ENCODE measurements around the gene TOLLIP. TPM values are rescaled to one million over a fixed set of nuclear protein-coding genes. Genes with fewer than 3 reads are reported as not detected.

TOLLIP gene
- total and polyA plus RNA-seq, 2 of the 8 experiments (the other 6 are each of a cell fraction or from before 2014, with no cell fraction given), result 23.7 to 34.7 TPM

GRCh38 chr11:1356007-1356435 lies 46.6 kb upstream of the TOLLIP start:
- H3K27ac ChIP-seq (ENCODE audit: low read depth, low read length), result no peak overlapping the region
- no peaks in the 10 kb centered on the region for H3K36me3 ChIP-seq (ENCODE audit: control insufficient read depth in 2 of 4, insufficient read depth in 4 of 4, low read length in 3 of 4)
- H3K79me1 ChIP-seq (ENCODE audit: low read depth, low read length), result no peaks in the 10 kb centered on the region
- H3K4me1 ChIP-seq (replicated peaks in 1 of 4; ENCODE audit: control insufficient read depth in 3 of 4, insufficient read depth in 4 of 4, low read length in 3 of 4), result no peaks in the 10 kb centered on the region
- H3K4me2 ChIP-seq (ENCODE audit: insufficient read depth in 1 of 2, low read depth in 2 of 2, low read length in 2 of 2), result no peak overlapping the region
- H4K8ac ChIP-seq (ENCODE audit: extremely low read depth, insufficient read depth, low read length), result no peak overlapping the region
- no peak overlapping the region for H3K23ac ChIP-seq (ENCODE audit: insufficient read length)
- ChIA-PET POLR2A (ENCODE audit: partially characterized antibody) (no interaction called here), CTCF (ENCODE audit: partially characterized antibody) (no interaction called here)
- no peak overlapping the region for H3K4me3 ChIP-seq (ENCODE audit: extremely low read depth in 1 of 4, insufficient read depth in 2 of 4, low read depth in 3 of 4, low read length in 4 of 4)
- no peak overlapping the region for H2BK12ac ChIP-seq (ENCODE audit: low read depth, low read length)
- H3K79me2 ChIP-seq (ENCODE audit: control insufficient read depth in 1 of 2, insufficient read depth in 2 of 2, low read length in 2 of 2), result no peaks in the 10 kb centered on the region
- no peak overlapping the region for H3K4ac ChIP-seq (replicated peaks; ENCODE audit: insufficient read length, low read depth, low read length)
- no peak overlapping the region for H3K18ac ChIP-seq (ENCODE audit: extremely low read depth, low read length)
- H3K23me2 ChIP-seq (ENCODE audit: low read depth, low read length), result no peaks in the 10 kb centered on the region; the same call in 1 of the 2 replicates
- DNase-seq (ENCODE audit: low read depth in 1 of 2, low spot score in 2 of 2), result no peak
- no peak overlapping the region for H3K9ac ChIP-seq (replicated peaks in 1 of 4; ENCODE audit: extremely low read depth in 1 of 4, low read depth in 3 of 4, low read length in 3 of 4)
- H3K56ac ChIP-seq (replicated peaks; ENCODE audit: insufficient read length, low read depth, low read length), result no peak overlapping the region
- peaks cover 7 to 29% of the 10 kb centered on the region in 2 experiments; a peak in 3 of 4 replicates for H3K9me3 ChIP-seq (ENCODE audit: insufficient read depth in 2 of 2, low read depth in 1 of 2, low read length in 1 of 2)
- H4K5ac ChIP-seq (ENCODE audit: insufficient read length, low read depth, low read length), result no peak overlapping the region
- no peak overlapping the region for H4K91ac ChIP-seq (replicated peaks; ENCODE audit: insufficient read length, low read length)
- H2AFZ ChIP-seq (ENCODE audit: low read length), result no peak overlapping the region
- no peak overlapping the region for H2AK5ac ChIP-seq (ENCODE audit: low read depth, low read length)
- WGBS, 2 experiments (ENCODE audit: extremely low coverage in 1 of 2, insufficient coverage in 1 of 2, insufficient read length in 1 of 2, insufficient replicate concordance in 2 of 2, low coverage in 1 of 2, low lambda C conversion rate in 2 of 2, missing lambda C conversion rate in 1 of 2), result 85% methylated on average over 14 of the region's 14 CpGs; no CpG with 5 or more reads in 1 of the 2 experiments
- no peaks in the 10 kb centered on the region for H3K27me3 ChIP-seq (replicated peaks in 1 of 4; ENCODE audit: control insufficient read depth in 3 of 4, extremely low read depth in 1 of 4, insufficient read depth in 3 of 4, low read length in 3 of 4)
- no peak for FAIRE-seq
- H2BK5ac ChIP-seq (ENCODE audit: low read depth, low read length), result no peak overlapping the region
- H2BK15ac ChIP-seq (ENCODE audit: low read length), result no peak overlapping the region
- no peaks in the 10 kb centered on the region for H4K20me1 ChIP-seq (replicated peaks in 1 of 2; ENCODE audit: control insufficient read depth in 1 of 2, insufficient read depth in 2 of 2, low read length in 2 of 2)
- no peak overlapping the region for H3K14ac ChIP-seq (ENCODE audit: insufficient read length)
- no peak overlapping the region for H2BK120ac ChIP-seq (replicated peaks; ENCODE audit: low read depth, low read length)
- H2BK20ac ChIP-seq (ENCODE audit: low read length), result no peak overlapping the region
- TF ChIP-seq CHD2 (IDR thresholded peaks at IDR 0.05; ENCODE audit: low read length) (no peak), CTBP2 (IDR thresholded peaks at IDR 0.05; ENCODE audit: borderline replicate concordance, insufficient read depth, insufficient read length, low read length) (no peak), BACH1 (IDR thresholded peaks at IDR 0.05; ENCODE audit: low read length) (no peak), RXRA (IDR thresholded peaks at IDR 0.05; ENCODE audit: insufficient read depth, low read depth, low read length) (no peak), RBBP5 (IDR thresholded peaks at IDR 0.05; ENCODE audit: borderline replicate concordance, low read depth, low read length) (no peak), USF2 (IDR thresholded peaks at IDR 0.05; ENCODE audit: low read length) (no peak), SIRT6 (IDR thresholded peaks at IDR 0.05; ENCODE audit: low read length) (no peak), SIN3A (conservative IDR thresholded peaks at IDR 0.05 in 1 of 2, IDR thresholded peaks at IDR 0.05 in 1 of 2; ENCODE audit: low read depth in 1 of 2, low read length in 2 of 2) (no peak), SUZ12 (IDR thresholded peaks at IDR 0.05; ENCODE audit: low read length) (no peak), NANOG (IDR thresholded peaks at IDR 0.05; ENCODE audit: insufficient read depth, low read depth, low read length, poor library complexity, severe bottlenecking) (no peak), BCL11A (IDR thresholded peaks at IDR 0.05; ENCODE audit: low read depth in 2 of 2, low read length in 2 of 2) (no peak), POLR2AphosphoS5 (IDR thresholded peaks at IDR 0.05; ENCODE audit: low read depth, low read length) (no peak), MAFK (IDR thresholded peaks at IDR 0.05; ENCODE audit: low read depth, low read length) (no peak)
